ENCODE data around the gene SEMA5A.

- TF ChIP-seq GATA3 (IDR thresholded peaks at IDR 0.05; ENCODE audit: low read depth, low read length) (no peak), GATA2 (IDR thresholded peaks at IDR 0.05; ENCODE audit: low read depth, low read length) (no peak)
Measured at GRCh38 chr5:9283473-9283872, 262.4 kb downstream of the SEMA5A start.

Data from SH-SY5Y (cell line).